ENCODE measurements around the gene GOSR1. TPM values are rescaled to one million over a fixed set of nuclear protein-coding genes. Genes with fewer than 3 reads are reported as not detected.
"Not testable (repeated sequence)": the region's sequence is repeated elsewhere in the genome, so short reads cannot be mapped to it uniquely, and the experiment has no call there.

The GOSR1 gene
- total RNA-seq, 1 experiment from 2014 or later: 31.5 TPM

GRCh38 chr17:30550512-30551273, 73.5 kb downstream of the GOSR1 start:
- Histone ChIP-seq H4K20me1 (ENCODE audit: insufficient read depth, low read depth, low read length) (no peaks in the 10 kb centered on the region), H3K9me3 (ENCODE audit: low read length) (no peaks in the 10 kb centered on the region), H2AFZ (ENCODE audit: low read length) (no peak overlapping the region), H3K4me2 (ENCODE audit: low read depth, low read length, poor library complexity, severe bottlenecking) (no peak overlapping the region), H3K27ac (ENCODE audit: low read length) (no peak overlapping the region), H3K9me2 (replicated peaks; ENCODE audit: insufficient read depth, low read length) (no peaks in the 10 kb centered on the region), H3K27me3 (ENCODE audit: low read length) (no peaks in the 10 kb centered on the region), H3K4me3 (ENCODE audit: low read length) (no peak overlapping the region), H3K79me2 (ENCODE audit: low read length) (no peaks in the 10 kb centered on the region), H3K9ac (ENCODE audit: low read length) (no peak overlapping the region), H3K4me1 (ENCODE audit: low read length) (peaks cover 11% of the 10 kb centered on the region), H3K36me3 (ENCODE audit: insufficient read depth, low read length) (no peaks in the 10 kb centered on the region)
- peak; percentile 69 for DNase-seq

DNA sequence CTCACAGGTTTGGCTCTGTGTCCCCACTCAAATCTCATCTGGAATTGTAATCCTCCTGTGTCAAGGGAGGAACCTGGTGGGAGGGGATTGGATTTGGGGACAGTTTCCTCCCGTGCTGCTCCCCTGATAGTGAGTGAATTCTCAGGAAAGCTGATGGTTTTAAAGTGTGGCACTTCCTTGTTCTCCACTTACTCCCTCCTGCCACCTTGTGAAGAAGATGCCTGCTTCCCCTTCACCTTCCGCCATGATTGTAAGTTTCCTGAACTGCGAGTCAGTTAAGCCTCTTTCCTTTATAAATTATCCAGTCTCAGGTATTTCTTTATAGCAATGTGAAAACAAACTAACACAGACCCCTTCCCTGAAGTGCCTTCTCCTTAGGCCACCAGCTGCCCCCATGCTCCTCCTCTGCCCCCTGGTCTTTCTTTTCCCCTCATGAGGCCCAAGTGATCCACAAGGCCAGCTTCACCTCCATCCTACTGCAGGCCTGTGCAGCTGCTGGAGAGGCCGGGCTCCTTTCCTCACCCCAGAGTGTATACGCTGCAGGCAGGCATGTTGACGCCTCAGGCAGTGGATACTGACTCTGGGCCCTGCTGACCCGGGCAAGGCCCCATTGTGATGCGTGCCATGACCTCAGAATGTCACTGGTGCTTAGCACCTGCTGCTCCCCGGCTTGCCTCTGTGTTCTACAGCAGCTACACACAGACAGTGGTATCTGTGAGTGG, 74.2 kb downstream of the GOSR1 start:
- not testable (repeated sequence) for DNase-seq; H3K27ac ChIP-seq (ENCODE audit: low read length); H3K27me3 ChIP-seq (ENCODE audit: low read length); H3K36me3 ChIP-seq (ENCODE audit: insufficient read depth, low read length); H3K9me3 ChIP-seq (ENCODE audit: low read length); H3K4me2 ChIP-seq (ENCODE audit: low read depth, low read length, poor library complexity, severe bottlenecking); H3K4me3 ChIP-seq (ENCODE audit: low read length); H3K79me2 ChIP-seq (ENCODE audit: low read length); H3K9me2 ChIP-seq (replicated peaks; ENCODE audit: insufficient read depth, low read length); H4K20me1 ChIP-seq (ENCODE audit: insufficient read depth, low read depth, low read length); H3K9ac ChIP-seq (ENCODE audit: low read length); H2AFZ ChIP-seq (ENCODE audit: low read length)
- peaks cover 11% of the 10 kb centered on the region for H3K4me1 ChIP-seq (ENCODE audit: low read length)

GRCh38 chr17:30551996-30552339, 74.8 kb downstream of the GOSR1 start:
- no peak overlapping the region for H3K9ac ChIP-seq (ENCODE audit: low read length)
- DNase-seq: no peak
- no peaks in the 10 kb centered on the region for H3K79me2 ChIP-seq (ENCODE audit: low read length)
- H3K9me2 ChIP-seq (replicated peaks; ENCODE audit: insufficient read depth, low read length): no peaks in the 10 kb centered on the region
- H3K4me1 ChIP-seq (ENCODE audit: low read length): peaks cover 11% of the 10 kb centered on the region
- H3K4me3 ChIP-seq (ENCODE audit: low read length): no peak overlapping the region
- no peak overlapping the region for H3K4me2 ChIP-seq (ENCODE audit: low read depth, low read length, poor library complexity, severe bottlenecking)
- no peaks in the 10 kb centered on the region for H4K20me1 ChIP-seq (ENCODE audit: insufficient read depth, low read depth, low read length)
- H3K9me3 ChIP-seq (ENCODE audit: low read length): no peaks in the 10 kb centered on the region
- H3K27me3 ChIP-seq (ENCODE audit: low read length): no peaks in the 10 kb centered on the region
- H3K27ac ChIP-seq (ENCODE audit: low read length): no peak overlapping the region
- no peaks in the 10 kb centered on the region for H3K36me3 ChIP-seq (ENCODE audit: insufficient read depth, low read length)
- H2AFZ ChIP-seq (ENCODE audit: low read length): no peak overlapping the region

GRCh38 chr17:30552994-30553566, 75.9 kb downstream of the GOSR1 start:
- Histone ChIP-seq H3K4me1 (ENCODE audit: low read length) (peaks cover 19% of the 10 kb centered on the region), H3K9me2 (replicated peaks; ENCODE audit: insufficient read depth, low read length) (no peaks in the 10 kb centered on the region), H3K9ac (ENCODE audit: low read length) (no peak overlapping the region), H3K27me3 (ENCODE audit: low read length) (no peaks in the 10 kb centered on the region), H3K27ac (ENCODE audit: low read length) (no peak overlapping the region), H3K4me2 (ENCODE audit: low read depth, low read length, poor library complexity, severe bottlenecking) (no peak overlapping the region), H3K79me2 (ENCODE audit: low read length) (no peaks in the 10 kb centered on the region), H3K4me3 (ENCODE audit: low read length) (no peak overlapping the region), H2AFZ (ENCODE audit: low read length) (no peak overlapping the region), H4K20me1 (ENCODE audit: insufficient read depth, low read depth, low read length) (no peaks in the 10 kb centered on the region), H3K9me3 (ENCODE audit: low read length) (no peaks in the 10 kb centered on the region), H3K36me3 (ENCODE audit: insufficient read depth, low read length) (no peaks in the 10 kb centered on the region)
- no peak for DNase-seq

- H3K36me3 ChIP-seq (ENCODE audit: insufficient read depth, low read length); H3K4me3 ChIP-seq (ENCODE audit: low read length); DNase-seq; H3K4me2 ChIP-seq (ENCODE audit: low read depth, low read length, poor library complexity, severe bottlenecking); H4K20me1 ChIP-seq (ENCODE audit: insufficient read depth, low read depth, low read length); H2AFZ ChIP-seq (ENCODE audit: low read length); H3K79me2 ChIP-seq (ENCODE audit: low read length); H3K9me2 ChIP-seq (replicated peaks; ENCODE audit: insufficient read depth, low read length); H3K9ac ChIP-seq (ENCODE audit: low read length); H3K27me3 ChIP-seq (ENCODE audit: low read length); H3K27ac ChIP-seq (ENCODE audit: low read length); H3K9me3 ChIP-seq (ENCODE audit: low read length): not testable (repeated sequence)
- H3K4me1 ChIP-seq (ENCODE audit: low read length): peaks cover 28% of the 10 kb centered on the region
Measured at GRCh38 chr17:30553823-30554440, 76.7 kb downstream of the GOSR1 start.

- Histone ChIP-seq H4K20me1 (ENCODE audit: insufficient read depth, low read depth, low read length) (no peaks in the 10 kb centered on the region), H3K79me2 (ENCODE audit: low read length) (no peaks in the 10 kb centered on the region), H3K27me3 (ENCODE audit: low read length) (no peaks in the 10 kb centered on the region), H3K9me3 (ENCODE audit: low read length) (no peaks in the 10 kb centered on the region), H2AFZ (ENCODE audit: low read length) (no peak overlapping the region), H3K36me3 (ENCODE audit: insufficient read depth, low read length) (no peaks in the 10 kb centered on the region), H3K4me2 (ENCODE audit: low read depth, low read length, poor library complexity, severe bottlenecking) (no peak overlapping the region), H3K9me2 (replicated peaks; ENCODE audit: insufficient read depth, low read length) (no peaks in the 10 kb centered on the region), H3K27ac (ENCODE audit: low read length) (no peak overlapping the region), H3K9ac (ENCODE audit: low read length) (no peak overlapping the region), H3K4me1 (ENCODE audit: low read length) (peaks cover 25% of the 10 kb centered on the region), H3K4me3 (ENCODE audit: low read length) (no peak overlapping the region)
- peak; percentile 71 for DNase-seq
Measured at GRCh38 chr17:30554839-30555751, 77.9 kb downstream of the GOSR1 start.

GRCh38 chr17:30555942-30556341, 78.7 kb downstream of the GOSR1 start:
- no peak overlapping the region for H2AFZ ChIP-seq (ENCODE audit: low read length)
- H3K9ac ChIP-seq (ENCODE audit: low read length): no peak overlapping the region
- H3K79me2 ChIP-seq (ENCODE audit: low read length): no peaks in the 10 kb centered on the region
- H3K27me3 ChIP-seq (ENCODE audit: low read length): no peaks in the 10 kb centered on the region
- no peaks in the 10 kb centered on the region for H3K36me3 ChIP-seq (ENCODE audit: insufficient read depth, low read length)
- H3K4me1 ChIP-seq (ENCODE audit: low read length): peaks cover 20% of the 10 kb centered on the region
- no peak overlapping the region for H3K4me3 ChIP-seq (ENCODE audit: low read length)
- H3K27ac ChIP-seq (ENCODE audit: low read length): no peak overlapping the region
- no peak for DNase-seq
- H3K4me2 ChIP-seq (ENCODE audit: low read depth, low read length, poor library complexity, severe bottlenecking): no peak overlapping the region
- H4K20me1 ChIP-seq (ENCODE audit: insufficient read depth, low read depth, low read length): no peaks in the 10 kb centered on the region
- H3K9me2 ChIP-seq (replicated peaks; ENCODE audit: insufficient read depth, low read length): no peaks in the 10 kb centered on the region
- H3K9me3 ChIP-seq (ENCODE audit: low read length): no peaks in the 10 kb centered on the region
